Measurements from ENCODE around the gene TMEM45A.

TMEM45A gene

DNA sequence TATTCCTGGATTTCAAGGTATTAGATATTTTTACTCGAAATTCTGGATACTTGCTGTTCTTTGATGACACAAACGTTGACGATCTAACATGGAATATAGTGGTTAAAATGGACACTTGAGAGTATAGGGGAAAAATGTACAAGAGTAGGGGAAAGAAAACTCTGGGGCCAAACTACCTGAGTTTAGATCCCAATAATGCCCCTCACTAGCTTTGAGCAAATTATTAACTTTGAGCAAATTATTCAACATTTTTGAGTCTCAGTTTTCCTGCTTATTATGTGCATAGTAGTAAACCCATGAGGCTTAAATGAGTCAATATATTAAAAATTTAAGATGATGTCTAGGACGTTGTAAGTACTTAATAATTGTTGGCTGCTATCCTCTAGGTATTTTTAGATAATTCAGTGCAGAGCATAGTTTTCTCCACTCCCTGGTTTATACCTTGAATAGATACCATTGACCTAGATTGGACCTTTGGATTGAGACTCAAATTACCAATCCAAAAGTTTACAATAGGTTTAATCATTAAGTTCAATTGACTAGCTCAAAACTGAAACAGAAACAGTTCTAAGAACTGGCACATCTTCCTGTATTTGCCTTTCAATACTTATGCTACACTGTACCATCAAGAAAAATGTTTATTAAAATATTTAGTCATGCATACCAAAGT is 121.4 kb downstream of the TMEM45A start:
- DNase-seq (ENCODE audit: low read depth): no peak

DNA sequence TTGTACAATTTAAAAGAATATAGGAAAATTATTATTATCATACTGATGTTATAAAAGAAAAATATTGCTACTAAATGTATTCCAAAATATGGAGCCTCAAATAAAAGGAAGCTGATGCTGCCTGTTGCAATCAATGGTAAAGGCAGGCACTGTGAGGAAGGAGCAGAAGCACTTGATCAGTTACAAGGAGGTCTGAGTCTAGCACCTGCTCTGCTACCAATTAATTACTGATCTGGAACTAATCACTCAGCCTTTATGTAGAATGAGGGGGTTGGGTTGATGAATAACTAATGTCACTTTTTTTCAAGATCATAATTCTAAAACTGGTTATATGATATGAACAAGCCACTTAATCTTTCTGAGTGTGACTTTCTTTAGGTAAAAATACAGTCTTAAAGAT is 122.5 kb downstream of the TMEM45A start:
- no peak for DNase-seq (ENCODE audit: low read depth)

DNA sequence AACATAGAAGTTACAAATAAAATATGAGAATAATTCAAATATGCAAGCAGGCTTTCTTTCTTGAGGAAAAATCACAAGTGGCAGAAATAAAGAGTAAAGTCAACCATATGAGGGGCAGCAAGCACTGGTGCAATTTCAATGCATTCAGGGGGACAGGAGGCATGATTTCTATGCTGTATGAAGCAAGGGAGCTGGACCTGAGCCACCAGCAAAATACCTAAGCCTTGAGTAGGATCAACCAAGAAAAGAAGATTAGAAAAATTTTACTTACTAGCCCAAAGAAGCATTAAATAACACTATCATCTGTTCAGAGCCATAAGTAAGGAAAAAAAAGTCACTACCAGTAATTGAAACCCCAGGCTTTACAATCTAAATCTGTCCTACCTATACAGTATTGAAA is 123.3 kb downstream of the TMEM45A start:
- no peak for DNase-seq (ENCODE audit: low read depth)

DNA sequence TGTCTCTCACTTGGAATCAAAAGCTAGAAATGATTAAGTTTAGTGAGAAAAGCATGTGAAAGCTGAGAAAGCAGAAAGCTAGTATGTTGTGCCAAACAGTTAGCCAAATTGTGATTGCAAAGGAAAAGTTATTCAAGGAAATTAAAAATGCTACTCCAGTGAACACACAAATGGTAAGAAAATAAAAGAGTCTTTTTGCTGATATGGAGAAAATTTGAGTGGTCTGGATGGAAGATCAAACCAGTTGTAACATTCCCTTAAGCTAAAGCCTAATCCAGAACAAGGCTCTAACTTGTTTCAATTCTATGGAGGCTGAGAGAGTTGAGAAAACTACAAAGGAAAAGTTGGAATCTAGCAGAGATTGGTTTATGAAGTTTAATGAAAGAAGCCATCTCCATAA is 128.8 kb downstream of the TMEM45A start:
- DNase-seq (ENCODE audit: low read depth): no peak

Measured in ELR (cell line).